NCI-H1417 treated with DMSO at 0.1 percent for 48 hours (cell line): Measurements from ENCODE around the gene ALOXE3.
"Not testable (repeated sequence)": the region's sequence is repeated elsewhere in the genome, so short reads cannot be mapped to it uniquely, and the experiment has no call there.

ENCODE experiments used
- DNase-seq: peaks from one replicate; lab custom pipeline; 2025; lab: John Stamatoyannopoulos, UW

ALOXE3 gene

DNA sequence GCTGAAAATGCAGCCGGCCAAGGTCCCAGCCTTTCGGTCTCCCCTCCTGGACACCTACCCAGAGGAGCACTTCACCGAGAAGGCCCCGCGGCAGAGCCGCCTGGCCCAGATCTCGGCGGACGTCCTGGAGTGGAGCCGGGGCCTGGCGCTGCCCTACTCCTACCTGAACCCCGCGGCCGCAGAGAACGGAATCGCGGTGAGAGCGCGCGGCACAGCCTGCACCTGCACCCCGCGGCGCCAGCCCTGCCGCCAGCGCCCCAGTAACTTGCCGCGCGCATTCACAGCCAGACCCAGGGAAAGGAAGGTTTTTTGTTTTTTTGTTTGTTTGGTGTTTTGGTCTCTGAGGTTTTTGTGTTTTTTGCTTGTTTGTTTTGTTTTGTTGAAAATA, 46.0 kb downstream of the ALOXE3 start:
- DNase-seq, result no peak

DNA sequence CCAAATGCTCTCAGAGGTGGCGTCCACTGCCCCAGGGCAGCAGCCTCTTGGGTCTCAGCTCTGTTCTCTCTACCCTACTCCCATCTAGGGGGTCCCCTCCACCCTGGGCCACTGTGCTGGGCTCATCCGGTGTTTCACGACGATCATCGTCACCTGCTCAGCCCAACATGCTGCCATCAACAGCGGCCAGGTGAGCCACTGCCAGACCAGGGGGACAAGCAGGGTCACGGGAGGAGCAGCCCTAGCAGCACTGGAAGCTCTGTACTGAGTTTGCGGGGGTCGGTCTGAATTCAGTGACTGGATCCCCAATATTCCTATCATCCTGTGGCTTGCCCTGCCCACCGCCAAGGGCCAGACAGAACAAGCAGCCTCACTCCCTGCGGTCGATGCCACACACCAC, 46.8 kb downstream of the ALOXE3 start:
- DNase-seq, result no peak

DNA sequence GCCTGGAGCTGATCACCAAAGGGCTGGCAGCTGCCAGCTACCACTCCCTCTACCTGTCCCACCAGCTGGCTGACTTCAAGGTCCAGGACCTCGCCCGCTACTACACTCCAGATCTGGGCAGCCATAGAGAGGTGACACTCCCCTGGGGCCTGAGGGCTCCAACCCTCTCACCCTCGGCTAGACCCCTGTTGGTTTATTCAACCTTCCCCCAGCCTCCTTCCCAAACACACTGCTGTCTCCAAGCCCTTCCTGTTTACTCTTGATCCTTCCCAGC, 48.8 kb downstream of the ALOXE3 start:
- no peak for DNase-seq

DNA sequence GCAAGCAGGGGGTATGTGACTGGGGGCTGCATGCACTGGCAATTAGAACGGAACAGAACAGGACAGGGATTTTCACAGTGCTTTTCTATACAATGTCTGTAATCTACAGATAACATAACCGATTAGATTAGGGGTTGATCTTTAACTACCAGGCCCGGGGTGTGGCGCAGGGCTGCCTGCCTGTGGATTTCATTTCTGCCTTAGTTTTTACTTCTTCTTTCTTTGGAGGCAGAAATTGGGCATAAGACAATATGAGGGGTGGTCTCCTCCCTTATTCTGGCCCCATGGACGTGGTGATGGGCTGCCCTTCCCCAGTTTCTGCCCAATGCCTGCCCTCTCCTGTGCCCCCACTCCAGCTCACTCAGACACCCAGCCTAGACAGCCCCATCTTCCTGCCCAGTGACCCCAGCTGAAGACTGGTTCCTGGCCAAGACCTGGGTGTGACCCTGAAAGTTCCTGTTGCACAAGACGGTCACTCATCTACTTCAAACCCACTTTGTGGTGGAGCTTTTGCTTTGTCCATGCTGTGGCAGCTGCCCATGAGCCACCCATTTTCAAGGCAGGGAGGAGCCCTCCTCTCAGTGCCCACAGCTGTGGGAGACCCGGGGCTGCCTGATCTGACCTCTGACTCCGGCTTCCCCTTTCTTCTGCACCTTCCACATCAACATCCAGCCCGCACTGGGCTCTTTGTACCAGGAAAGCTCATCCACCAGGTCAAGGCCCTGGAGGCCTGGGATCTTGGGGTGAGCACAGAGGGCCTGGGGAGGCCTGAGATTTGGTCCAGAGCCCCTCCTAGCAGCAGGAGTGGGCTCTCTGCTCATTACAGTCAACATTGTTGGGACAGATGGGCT, 49.4 kb downstream of the ALOXE3 start:
- no peak for DNase-seq

DNA sequence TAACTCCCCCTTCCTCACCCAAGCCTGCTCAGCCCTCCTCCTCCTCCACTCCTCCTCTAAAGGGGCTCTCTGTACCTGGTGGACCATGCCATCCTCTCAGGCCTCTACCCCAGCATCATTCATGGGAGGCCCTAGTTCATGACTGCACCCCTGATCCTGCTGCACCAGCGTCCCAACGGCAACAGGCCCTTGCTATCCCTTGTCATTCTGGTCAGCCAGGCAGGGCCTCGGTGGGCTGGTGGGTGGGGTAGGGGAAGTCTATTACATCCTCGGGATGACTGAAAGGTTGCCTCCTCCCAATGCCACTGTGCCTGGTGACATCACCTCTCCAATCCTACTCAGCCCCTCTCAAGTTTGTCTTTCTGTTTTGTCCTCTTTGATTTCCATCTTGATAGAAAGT, 50.5 kb downstream of the ALOXE3 start:
- DNase-seq, result no peak

DNA sequence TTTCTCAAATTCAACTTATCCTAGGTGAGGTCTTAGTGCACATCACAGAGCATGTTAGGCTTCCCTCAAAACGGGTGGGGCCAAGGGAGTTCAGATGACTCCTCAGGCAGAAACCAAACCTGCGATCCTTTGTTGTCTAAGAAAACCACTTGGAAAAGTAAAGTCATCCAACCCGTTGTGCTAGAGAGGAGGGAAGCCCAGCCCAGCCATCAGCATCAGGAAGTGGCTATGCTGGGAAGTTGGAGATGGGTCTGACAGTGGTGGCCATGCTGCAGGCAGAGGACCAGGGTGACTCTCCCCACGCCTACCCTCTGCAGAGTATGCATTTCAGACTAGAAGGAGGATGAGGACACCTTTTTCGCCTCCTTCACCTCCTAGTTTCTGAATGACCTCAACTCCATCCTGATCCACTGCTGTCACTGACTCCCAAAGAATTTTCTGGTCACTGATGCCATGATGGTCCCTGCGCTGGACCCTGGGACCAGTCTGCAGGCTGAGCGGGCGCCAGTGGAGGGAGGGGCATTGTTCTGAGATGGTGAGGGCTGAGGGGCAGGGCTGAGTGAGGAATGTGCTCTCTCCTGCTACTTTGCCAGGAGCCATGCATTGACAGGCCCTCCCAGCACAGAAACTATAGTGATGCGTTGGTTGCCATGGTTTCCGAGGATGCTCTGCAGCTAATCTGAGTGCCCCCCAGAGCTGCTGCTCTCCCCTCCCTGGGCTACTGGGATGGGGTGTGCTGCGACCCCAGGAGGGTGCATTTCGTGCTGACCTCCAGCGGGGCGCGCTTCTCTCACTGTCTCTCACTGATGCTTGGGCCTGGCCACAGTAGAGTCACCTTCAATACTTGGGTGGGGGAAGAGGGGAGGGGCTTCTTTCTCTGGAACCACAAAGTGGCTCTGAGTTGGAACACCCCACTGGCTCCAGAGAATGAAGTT, 51.2 kb downstream of the ALOXE3 start:
- DNase-seq, result no peak

DNA sequence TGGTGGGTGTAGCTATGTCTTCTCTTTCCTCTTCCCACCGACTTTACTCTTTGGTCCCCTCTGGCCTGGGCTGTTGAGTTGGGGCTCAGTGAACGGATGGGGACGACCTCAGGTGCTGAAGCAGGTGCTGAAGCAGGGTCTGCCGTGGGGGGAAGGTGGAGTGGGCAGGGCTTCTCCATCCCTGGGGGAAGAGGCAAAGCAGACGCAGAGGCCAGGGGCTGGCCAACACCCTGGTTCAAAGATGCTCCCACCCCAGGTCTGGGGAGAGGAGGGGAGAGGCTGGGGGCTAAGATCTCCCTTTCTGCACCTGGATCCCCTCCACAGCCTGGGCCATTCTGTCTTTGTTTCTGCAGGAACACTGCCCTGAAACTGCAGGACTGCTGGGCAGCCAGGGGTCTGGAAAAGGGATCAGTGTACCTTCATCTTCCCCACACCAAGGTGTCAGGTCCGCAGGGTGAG, 53.7 kb downstream of the ALOXE3 start:
- DNase-seq, result no peak

DNA sequence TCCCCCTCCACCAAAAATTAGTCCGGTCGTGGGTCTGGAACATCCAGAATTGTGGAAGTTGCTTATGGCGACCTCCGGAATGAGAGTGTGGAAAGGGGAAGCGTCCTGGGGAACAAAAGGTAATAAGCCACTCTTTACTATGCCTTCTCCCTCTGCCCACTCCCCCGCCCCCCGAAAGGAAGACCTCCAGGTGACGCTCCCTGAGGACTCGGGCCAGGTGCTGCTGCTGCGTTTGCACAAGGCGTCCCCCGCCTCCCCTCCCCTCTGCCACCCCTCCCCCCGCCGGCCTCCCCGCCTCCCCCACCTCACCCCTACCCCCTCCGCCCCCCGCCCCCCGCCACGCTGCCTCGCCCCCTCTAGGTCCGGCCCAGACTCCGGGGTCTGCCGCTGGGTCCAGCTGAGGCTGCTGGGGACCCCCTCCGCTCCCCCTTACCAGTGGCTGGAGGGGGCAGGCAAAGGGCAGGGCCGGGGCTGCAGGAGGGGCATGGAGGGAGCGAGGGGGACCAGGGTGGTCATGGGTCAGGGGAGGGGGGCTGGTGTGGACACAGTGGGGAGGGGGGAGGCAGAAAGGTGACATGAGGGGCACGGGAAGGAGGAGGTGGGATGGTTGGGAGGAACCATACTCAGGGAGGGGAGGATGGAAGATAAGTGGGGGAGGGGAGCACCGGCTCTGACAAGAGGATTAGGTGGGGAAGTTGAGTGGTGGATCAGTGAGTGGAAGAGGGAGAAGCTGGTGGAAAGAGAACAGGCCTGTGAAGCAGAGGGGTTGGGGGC, 54.4 kb downstream of the ALOXE3 start:
- DNase-seq, result no peak

DNA sequence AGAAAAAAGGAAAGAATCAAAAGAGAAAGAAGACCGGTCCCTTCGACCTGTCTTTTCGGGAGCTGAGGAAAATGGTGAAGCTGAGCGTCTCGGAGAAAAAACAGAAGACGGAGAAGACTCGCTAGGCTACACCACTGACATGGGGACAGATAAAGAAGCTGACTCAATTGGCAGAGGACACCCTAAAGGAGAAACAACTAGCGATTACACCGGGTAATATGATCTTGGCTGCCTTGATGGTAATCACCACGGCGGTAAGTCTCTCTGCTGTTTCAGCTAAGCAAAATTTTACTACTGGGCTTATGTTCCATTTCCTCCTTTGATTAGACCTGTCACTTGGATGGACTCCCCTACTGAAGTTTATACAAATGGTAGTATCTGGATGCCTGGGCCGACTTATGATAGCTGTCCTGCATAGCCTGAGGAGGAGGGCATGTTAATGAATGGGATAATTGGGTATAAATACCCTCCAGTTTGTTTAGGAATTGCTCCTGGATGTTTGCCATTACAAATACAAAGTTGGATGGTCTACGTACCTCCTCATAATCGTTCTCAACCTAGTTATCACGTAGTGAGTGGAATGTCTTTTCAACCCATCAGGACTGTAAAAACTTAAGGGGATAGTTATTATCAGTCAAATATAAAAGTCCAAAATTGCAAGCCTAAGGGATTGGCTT, 55.4 kb downstream of the ALOXE3 start:
- DNase-seq, result no peak

DNA sequence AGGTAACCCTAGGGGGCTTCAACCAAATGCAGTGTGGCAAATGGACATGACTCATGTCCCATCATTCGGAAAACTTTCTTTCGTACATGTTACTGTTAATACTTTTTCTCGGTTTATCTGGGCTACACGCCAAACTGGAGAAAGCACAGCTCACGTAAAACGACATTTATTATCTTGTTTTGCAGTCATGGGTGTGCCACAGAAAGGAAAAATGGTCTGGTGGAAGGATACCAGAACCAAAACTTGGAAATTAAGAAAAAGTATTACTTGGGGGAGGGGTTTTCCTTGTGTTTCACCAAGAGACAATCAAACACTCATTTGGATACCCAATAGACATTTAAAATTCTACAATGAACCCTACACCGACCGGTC, 55.9 kb downstream of the ALOXE3 start:
- no peak for DNase-seq

DNA sequence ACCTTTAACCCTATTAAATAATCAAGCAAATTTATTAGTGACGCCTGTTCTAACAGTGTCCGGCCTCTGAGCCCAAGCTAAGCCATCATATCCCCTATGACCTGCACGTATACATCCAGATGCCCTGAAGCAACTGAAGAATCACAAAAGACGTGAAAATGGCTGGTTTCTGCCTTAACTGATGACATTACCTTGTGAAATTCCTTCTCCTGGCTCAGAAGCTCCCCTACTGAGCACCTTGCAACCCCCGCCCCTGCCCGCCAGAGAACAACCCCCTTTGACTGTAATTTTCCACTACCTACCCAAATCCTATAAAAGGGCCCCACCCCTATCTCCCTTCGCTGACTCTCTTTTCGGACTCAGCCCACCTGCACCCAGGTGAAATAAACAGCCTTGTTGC, 56.5 kb downstream of the ALOXE3 start:
- not testable (repeated sequence) for DNase-seq

DNA sequence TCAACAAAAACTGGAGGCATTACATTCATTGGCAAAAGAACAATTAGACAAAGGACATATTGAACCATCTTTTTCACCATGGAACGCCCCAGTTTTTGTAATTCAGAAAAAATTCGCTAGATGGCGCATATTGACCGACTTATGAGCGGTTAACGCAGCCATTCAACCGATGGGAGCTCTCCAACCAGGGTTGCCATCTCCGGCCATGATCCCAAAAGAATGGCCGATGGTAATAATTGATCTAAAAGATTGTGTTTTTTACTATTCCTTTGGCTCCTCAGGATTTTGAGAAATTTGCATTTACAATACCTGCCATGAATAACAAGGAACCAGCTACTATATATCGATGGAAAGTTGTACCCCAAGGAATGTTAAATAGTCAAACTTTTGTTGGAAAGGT, 58.0 kb downstream of the ALOXE3 start:
- DNase-seq, result no peak

DNA sequence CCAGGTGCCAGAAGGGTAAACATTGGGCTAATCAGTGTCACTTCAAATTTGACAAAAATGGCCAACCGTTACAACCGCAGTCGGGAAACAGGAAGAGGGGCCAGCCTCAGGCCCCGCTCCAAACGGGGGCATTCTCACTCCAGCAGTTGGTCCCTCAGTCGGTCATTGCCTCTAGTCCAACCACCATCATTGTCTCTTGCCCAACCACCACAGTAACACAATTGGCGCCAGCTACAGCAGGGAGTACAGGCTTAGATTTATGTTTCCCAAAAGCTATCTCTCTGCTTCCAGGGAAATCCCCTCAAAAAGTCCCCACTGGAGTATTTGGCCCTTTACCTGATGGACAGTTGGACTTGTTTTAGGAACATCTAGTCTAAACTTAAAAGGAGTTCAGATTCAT, 59.2 kb downstream of the ALOXE3 start:
- no peak for DNase-seq

DNA sequence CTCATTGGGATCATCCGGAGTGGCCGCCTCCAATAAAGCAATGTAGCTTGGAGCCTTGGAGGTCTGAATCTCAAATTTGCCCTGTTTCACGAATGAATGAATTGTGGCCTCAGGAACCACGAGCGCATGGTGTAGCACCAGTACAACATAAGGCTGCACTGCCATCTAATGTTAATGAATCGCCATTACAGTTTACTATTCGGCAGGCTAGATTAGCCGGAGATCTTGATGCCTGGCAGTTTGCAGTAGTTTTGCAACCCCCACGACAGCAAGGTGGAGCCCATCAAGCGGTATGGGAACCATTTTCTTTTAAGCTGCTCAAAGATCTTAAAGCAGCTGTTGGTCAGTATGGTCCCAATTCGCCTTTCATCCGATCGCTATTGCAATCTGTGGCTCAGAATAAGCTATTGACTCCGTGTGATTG, 60.6 kb downstream of the ALOXE3 start:
- DNase-seq, result peak; percentile 49

DNA sequence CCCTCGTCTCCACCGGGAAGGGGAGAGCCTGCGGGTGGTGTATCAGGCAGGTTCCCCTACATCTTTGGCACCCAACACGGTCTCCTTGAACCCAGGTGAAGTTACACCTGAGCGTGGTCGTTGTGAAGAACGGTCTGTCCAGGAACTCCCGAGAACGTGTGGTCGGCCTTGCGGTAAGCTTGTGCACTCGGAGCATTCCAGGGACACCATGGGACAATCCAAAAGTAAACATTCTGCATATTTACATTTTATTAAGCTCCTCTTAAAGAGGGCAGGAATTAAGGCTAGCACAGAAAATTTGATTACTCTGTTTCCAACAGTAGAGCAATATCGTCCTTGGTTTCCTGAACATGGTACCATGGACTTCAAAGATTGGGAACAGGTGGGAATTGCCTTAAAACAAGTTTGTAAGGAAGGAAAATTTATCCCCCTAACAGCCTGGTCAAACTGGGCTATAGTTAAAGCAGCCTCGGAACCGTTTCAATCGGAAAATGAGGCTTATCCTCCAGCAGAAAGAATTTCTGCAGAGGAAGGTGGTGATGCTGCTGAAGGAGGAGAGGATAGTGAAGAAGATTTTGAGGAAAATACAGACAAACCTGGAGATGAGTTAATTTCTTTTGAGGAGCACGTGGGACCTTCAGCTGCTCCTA, 61.2 kb downstream of the ALOXE3 start:
- DNase-seq, result no peak

DNA sequence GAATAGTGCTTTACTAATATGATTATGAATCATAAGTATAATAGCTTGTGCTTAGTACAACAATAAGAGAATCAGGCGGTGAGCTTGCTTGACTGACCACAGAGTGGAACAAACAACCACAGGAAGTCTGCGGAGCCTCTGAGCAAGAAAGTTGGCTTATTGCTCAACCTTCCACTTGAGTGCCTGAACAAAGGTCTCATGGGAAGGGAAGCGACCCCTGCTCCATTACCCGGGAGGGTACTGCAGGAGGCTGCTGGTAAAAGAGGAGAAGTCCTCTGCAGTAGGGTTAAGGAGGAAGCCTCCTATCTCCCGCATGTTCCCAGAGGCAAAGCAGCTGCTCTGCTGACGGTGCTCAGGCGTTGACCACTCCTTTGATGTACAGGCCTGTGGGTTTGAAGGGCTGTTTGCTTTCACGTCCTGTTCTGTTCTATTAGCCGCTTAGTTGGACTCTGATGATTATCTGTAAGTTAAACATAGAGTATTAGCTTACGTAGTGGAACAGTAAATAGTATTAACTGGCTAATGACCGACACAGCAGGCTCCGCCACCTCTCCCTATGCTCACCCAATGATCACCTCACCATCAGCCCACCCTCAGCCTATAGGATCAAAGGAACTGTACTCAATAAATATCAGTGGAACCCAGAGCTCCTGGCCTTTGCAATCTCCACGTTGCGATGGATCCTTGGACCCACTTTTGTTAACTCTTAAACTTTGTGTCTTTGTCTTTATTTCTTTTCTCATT, 61.9 kb downstream of the ALOXE3 start:
- no peak for DNase-seq

DNA sequence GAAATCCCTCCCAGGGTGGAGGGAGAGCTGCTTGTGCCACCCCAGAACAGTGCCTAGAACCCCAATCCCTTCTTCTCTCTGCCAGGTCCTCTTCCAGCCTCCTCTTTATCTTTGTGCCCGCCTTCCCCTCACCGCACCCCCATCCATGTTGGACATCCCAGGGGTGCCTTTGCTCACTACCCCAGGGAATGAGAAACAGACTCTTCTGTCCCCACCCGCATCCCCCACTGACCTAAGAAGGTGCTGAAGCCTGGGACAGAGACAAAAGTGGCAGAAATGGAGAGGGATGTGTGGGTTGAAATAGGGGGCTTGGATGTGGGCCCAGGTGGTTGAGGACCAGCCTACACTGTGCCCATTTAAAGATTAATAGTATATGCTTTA, 62.5 kb downstream of the ALOXE3 start:
- no peak for DNase-seq

DNA sequence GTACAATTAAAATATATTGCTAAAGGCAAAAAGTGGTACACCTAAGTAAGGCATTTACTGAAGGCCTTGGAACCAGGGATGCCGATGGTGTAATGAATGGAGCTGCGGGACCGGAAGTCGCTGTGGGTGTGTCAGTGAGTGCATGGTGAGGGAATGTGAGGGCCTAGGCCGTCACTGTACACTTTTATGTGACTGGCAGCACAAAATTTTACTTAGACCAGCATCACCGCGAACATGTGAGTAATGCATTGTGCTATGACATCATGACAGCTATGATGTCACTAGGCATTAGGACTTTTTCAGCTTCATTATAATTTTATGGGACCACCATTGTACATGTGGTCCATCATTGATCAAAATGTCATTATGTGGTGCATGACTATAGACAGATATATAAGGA, 64.7 kb downstream of the ALOXE3 start:
- no peak for DNase-seq

DNA sequence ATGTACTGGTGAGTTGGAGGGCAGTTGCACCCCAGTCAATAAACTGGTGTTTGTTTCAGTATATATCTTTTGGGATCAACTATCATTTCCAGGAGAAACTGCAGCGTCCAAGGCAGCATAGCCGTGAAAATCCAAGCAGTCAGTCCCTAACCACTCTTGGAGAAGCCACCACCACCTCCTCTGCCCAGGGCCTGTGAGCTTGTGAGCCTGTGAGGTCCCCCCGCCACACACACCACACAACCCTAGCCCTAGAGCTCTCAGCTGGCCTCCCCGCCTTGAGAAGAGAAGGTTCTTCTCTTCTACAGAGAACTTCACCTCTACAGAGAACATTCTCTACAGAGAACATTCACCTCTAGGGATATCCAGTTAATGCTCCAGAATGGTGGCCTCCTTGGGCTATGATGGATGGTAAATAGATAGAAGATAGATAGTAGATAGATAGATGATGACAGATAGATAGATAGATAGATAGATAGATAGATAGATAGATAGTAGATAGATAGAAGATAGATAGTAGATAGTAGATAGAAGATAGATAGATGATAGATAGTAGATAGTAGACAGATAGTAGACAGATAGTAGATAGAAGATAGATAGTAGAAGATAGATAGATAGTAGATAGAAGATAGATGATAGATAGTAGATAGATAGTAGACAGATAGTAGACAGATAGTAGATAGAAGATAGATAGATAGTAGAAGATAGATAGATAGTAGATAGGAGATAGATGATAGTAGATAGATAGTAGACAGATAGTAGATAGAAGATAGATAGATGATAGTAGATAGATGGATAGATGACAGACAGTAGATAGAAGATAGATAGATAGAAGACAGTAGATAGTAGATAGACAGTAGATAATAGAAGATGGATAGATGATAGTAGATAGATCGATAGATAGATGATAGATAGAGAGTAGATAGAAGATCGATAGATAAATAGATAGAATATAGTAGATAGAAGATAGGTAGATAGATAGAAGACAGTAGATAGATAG, 65.8 kb downstream of the ALOXE3 start:
- no peak for DNase-seq

DNA sequence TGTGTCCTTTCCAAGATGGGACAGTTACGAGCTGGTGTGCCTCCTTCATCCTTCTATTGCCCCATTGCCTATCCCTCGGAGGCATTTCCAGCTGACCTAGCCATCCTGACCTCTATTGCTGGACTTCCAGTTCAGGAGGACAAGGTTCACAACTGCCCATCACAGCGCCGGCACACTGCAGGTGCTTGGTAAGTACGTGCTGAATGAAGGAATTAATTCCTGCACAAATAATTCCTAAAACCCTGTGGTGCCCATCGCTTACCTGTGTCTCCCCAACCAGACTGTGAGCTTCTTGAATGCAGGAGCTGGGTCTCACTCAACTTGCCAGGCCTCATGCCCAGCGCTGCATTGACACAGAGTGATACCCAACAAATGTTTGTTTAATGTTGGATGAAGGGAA, 66.5 kb downstream of the ALOXE3 start:
- DNase-seq, result no peak
